SK-N-SH (cell line): Measurements from ENCODE around the gene ZNF337. TPM values are rescaled to one million over a fixed set of nuclear protein-coding genes. Genes with fewer than 3 reads are reported as not detected.
"Not testable (repeated sequence)": the region's sequence is repeated elsewhere in the genome, so short reads cannot be mapped to it uniquely, and the experiment has no call there.

Experiments used
- CTCF ChIA-PET: fragments of 300-600, 350-600 bp; formaldehyde crosslinking; extraction: SDS; loops from one replicate; lab custom pipeline; 2021; lab: Yijun Ruan, JAX
- POLR2A ChIA-PET: fragments of 350-600 bp; sonication (Branson Sonifier 250); formaldehyde crosslinking; extraction: SDS; loops from one replicate; lab custom pipeline; 2020; ENCODE audit warnings: antibody characterized with exemption, inconsistent platforms; lab: Yijun Ruan, JAX
- DNase-seq: peaks from one replicate; pipeline ENCODE4 v3.0.0; 2012
- H2AFZ ChIP-seq: fragments of 200-600 bp; sonication (generic); 2 replicates; pipeline ENCODE4 v1.8.1; 2016; ENCODE audit warnings: antibody characterized with exemption, mild to moderate bottlenecking, low read depth
- H3F3A ChIP-seq: fragments of 200-600 bp; sonication (generic); replicated peaks from 2 replicates; pipeline ENCODE3; 2016; ENCODE audit warnings: antibody characterized with exemption, mild to moderate bottlenecking; ENCODE audit not compliant: insufficient read depth
- H3K27ac ChIP-seq, 2 experiments: fragments of 200-500 bp in 1 of 2; fragments of 200-600 bp in 1 of 2; sonication (Bioruptor generic) in 1 of 2; sonication (generic), shearing (Covaris generic) in 1 of 2; 2 replicates each; pipeline versions ENCODE4 v1.5.1 to v1.6.1; 2014 to 2016; ENCODE audit warnings: low read depth in 2 of 2, inconsistent platforms in 1 of 2, low read length in 1 of 2, mild to moderate bottlenecking in 1 of 2, mixed read lengths in 1 of 2
- H3K27me3 ChIP-seq: fragments of 200-600 bp; sonication (generic), shearing (Covaris generic); 2 replicates; pipeline ENCODE4 v1.6.1; 2016; ENCODE audit warnings: mixed run types; ENCODE audit not compliant: insufficient read depth
- H3K36me3 ChIP-seq, 2 experiments: fragments of 200-500 bp in 1 of 2; fragments of 200-600 bp in 1 of 2; sonication (Bioruptor generic) in 1 of 2; sonication (generic) in 1 of 2; replicated peaks in 1 of 2; 2 replicates each; pipeline versions ENCODE3 to v1.5.1; 2014 to 2016; ENCODE audit warnings: low read length in 1 of 2, mild to moderate bottlenecking in 1 of 2; ENCODE audit not compliant: insufficient read depth in 2 of 2, control insufficient read depth in 1 of 2
- H3K4me1 ChIP-seq, 2 experiments: fragments of 200-500 bp in 1 of 2; fragments of 200-600 bp in 1 of 2; sonication (Bioruptor generic) in 1 of 2; sonication (generic), shearing (Covaris generic) in 1 of 2; 2 replicates each; pipeline versions ENCODE4 v1.5.1 to v1.6.1; 2014 to 2016; ENCODE audit warnings: low read depth in 1 of 2, low read length in 1 of 2, mixed run types in 1 of 2; ENCODE audit not compliant: insufficient read depth in 2 of 2, control insufficient read depth in 1 of 2
- H3K4me2 ChIP-seq: fragments of 200-600 bp; sonication (generic), shearing (Covaris generic); 2 replicates; pipeline ENCODE4 v1.6.1; 2017; ENCODE audit warnings: mixed run types
- H3K4me3 ChIP-seq, 2 experiments: fragments of 200-500 bp in 1 of 2; fragments of 200-600 bp in 1 of 2; sonication (Bioruptor generic) in 1 of 2; sonication (generic), shearing (Covaris generic) in 1 of 2; 2 replicates each; pipeline versions ENCODE4 v1.5.1 to v1.8.1; 2014 to 2016; ENCODE audit warnings: low read depth in 2 of 2, inconsistent platforms in 1 of 2, low read length in 1 of 2, mild to moderate bottlenecking in 1 of 2, mixed read lengths in 1 of 2, moderate library complexity in 1 of 2
- H3K79me2 ChIP-seq: fragments of 200-600 bp; sonication (generic); 2 replicates; pipeline ENCODE4 v1.8.1; 2017; ENCODE audit warnings: mild to moderate bottlenecking; ENCODE audit not compliant: insufficient read depth
- H3K9ac ChIP-seq: fragments of 200-600 bp; sonication (generic); 2 replicates; pipeline ENCODE4 v1.6.1; 2017; ENCODE audit warnings: mixed run types
- H3K9me2 ChIP-seq: fragments of 200-600 bp; sonication (generic); 2 replicates; pipeline ENCODE4 v1.6.1; 2017; ENCODE audit warnings: mixed run types
- H3K9me3 ChIP-seq: fragments of 200-600 bp; sonication (generic); 2 replicates; pipeline ENCODE4 v1.6.1; 2017; ENCODE audit warnings: mixed run types, mild to moderate bottlenecking, moderate library complexity
- H4K20me1 ChIP-seq: fragments of 200-600 bp; sonication (generic); 2 replicates; pipeline ENCODE4 v1.6.1; 2017; ENCODE audit warnings: mild to moderate bottlenecking, mixed run types; ENCODE audit not compliant: insufficient read depth
- CHD2 ChIP-seq: fragments of 150-350 bp; IDR thresholded peaks from 2 replicates; pipeline ENCODE4 v1.6.1; 2018; ENCODE audit warnings: low read length; ENCODE audit not compliant: partially characterized antibody
- EP300 ChIP-seq, 2 experiments: IDR thresholded peaks; 2 replicates each; pipeline versions ENCODE4 v1.4.0 to v1.6.1; 2012; ENCODE audit warnings: borderline replicate concordance in 1 of 2, low read depth in 1 of 2, low read length in 1 of 2
- EZH2phosphoT487 ChIP-seq: fragments of 200-600 bp; sonication (generic); IDR thresholded peaks from 2 replicates; pipeline ENCODE4 v1.6.1; 2017; ENCODE audit warnings: low read depth, mixed run types, mild to moderate bottlenecking, antibody characterized with exemption, moderate library complexity, borderline replicate concordance
- FOXM1 ChIP-seq: IDR thresholded peaks from 2 replicates; pipeline ENCODE4 v1.4.0; 2012; ENCODE audit warnings: low read depth, mild to moderate bottlenecking
- GABPA ChIP-seq: IDR thresholded peaks from 2 replicates; pipeline ENCODE4 v1.4.0; 2012; ENCODE audit warnings: low read depth, mild to moderate bottlenecking
- IRF3 ChIP-seq: fragments of 150-350 bp; IDR thresholded peaks from 2 replicates; pipeline ENCODE4 v1.6.1; 2016; ENCODE audit warnings: mild to moderate bottlenecking, low read depth, low read length
- MAX ChIP-seq: IDR thresholded peaks from 2 replicates; pipeline ENCODE4 v1.4.0; 2012; ENCODE audit warnings: low read depth
- NFIC ChIP-seq: IDR thresholded peaks from 2 replicates; pipeline ENCODE4 v1.4.0; 2012; ENCODE audit warnings: borderline replicate concordance
- RFX5 ChIP-seq: IDR thresholded peaks from 2 replicates; pipeline ENCODE4 v1.6.1; 2012; ENCODE audit warnings: mild to moderate bottlenecking, improper control_type of control experiment, low read length
- SMC3 ChIP-seq: IDR thresholded peaks from 2 replicates; pipeline ENCODE4 v1.6.1; 2012; ENCODE audit warnings: low read depth, low read length, improper control_type of control experiment
- TAF1 ChIP-seq: IDR thresholded peaks from 2 replicates; pipeline ENCODE4 v1.6.1; 2012; ENCODE audit warnings: low read depth, mild to moderate bottlenecking, low read length, moderate library complexity, borderline replicate concordance
- TCF12 ChIP-seq: IDR thresholded peaks from 2 replicates; pipeline ENCODE4 v1.4.0; 2012
- USF1 ChIP-seq: IDR thresholded peaks from 2 replicates; pipeline ENCODE4 v1.4.0; 2012; ENCODE audit warnings: low read depth, borderline replicate concordance
- USF2 ChIP-seq: fragments of 150-350 bp; IDR thresholded peaks from 2 replicates; pipeline ENCODE4 v1.6.1; 2017; ENCODE audit warnings: antibody characterized with exemption, low read length, low read depth, borderline replicate concordance
- ZBTB33 ChIP-seq: IDR thresholded peaks from 2 replicates; pipeline ENCODE4 v1.4.0; 2012; ENCODE audit warnings: low read depth, borderline replicate concordance
- WGBS: methylation state at CpG from one replicate; pipeline ENCODE4 v1.1.6; 2017; ENCODE audit warnings: low lambda C conversion rate; 5-methylcytosine and 5-hydroxymethylcytosine counted together
- polyA plus RNA-seq, 3 experiments: library from polyadenylated mRNA; depleted of rRNA; stranded (reverse); fragments of >200 nt; gene quantifications; 2 replicates each; pipeline ENCODE4 v1.2.3, GENCODE V29; 2012

Gene ZNF337
- polyA plus RNA-seq, 1 of the 3 experiments (the other 2 are of a cell fraction): 16.5 TPM

GRCh38 chr20:25685276-25686080 lies 11.2 kb downstream of the ZNF337 start (continued):
- TF ChIP-seq ZBTB33: no peak

GRCh38 chr20:25683826-25684225 lies 12.8 kb downstream of the ZNF337 start:
- H3K9me3 ChIP-seq, DNase-seq, CTCF ChIA-PET, POLR2A ChIA-PET, H3K4me1 ChIP-seq, H3K4me2 ChIP-seq, H3K9me2 ChIP-seq, H3F3A ChIP-seq, H4K20me1 ChIP-seq, H2AFZ ChIP-seq, H3K27ac ChIP-seq, H3K9ac ChIP-seq, H3K79me2 ChIP-seq, H3K27me3 ChIP-seq, H3K4me3 ChIP-seq: not testable (repeated sequence)
- peaks cover 40 to 45% of the 10 kb centered on the region in 2 experiments for H3K36me3 ChIP-seq
- 98% methylated on average over 3 of the region's 3 CpGs for WGBS

- Histone ChIP-seq H3K9ac (no peak overlapping the region), H3K9me3 (no peaks in the 10 kb centered on the region), H3F3A (no peaks in the 10 kb centered on the region), H3K4me3 (no peak overlapping the region), H2AFZ (no peak overlapping the region), H3K9me2 (no peaks in the 10 kb centered on the region), H3K27ac (no peak overlapping the region), H3K27me3 (no peaks in the 10 kb centered on the region), H3K79me2 (peaks cover 8% of the 10 kb centered on the region; the same call in 1 of the 2 replicates), H3K4me1 (no peaks in the 10 kb centered on the region), H3K4me2 (no peak overlapping the region), H3K36me3 (peaks cover 43 to 49% of the 10 kb centered on the region in 2 experiments), H4K20me1 (no peaks in the 10 kb centered on the region)
- DNase-seq: no peak
- TF ChIP-seq RFX5: no peak
- no peak for TF ChIP-seq IRF3
- no peak for TF ChIP-seq NFIC
- no peak for TF ChIP-seq USF2
- TF ChIP-seq CHD2: no peak
- TF ChIP-seq USF1: no peak
- no peak for TF ChIP-seq MAX
- no peak for TF ChIP-seq EP300 (IDR thresholded peaks at IDR 0.05; ENCODE audit: borderline replicate concordance in 1 of 2, low read depth in 1 of 2, low read length in 1 of 2)
- TF ChIP-seq EZH2phosphoT487: no peak
- TF ChIP-seq FOXM1: no peak
- TF ChIP-seq SMC3: no peak
- no peak for TF ChIP-seq TCF12
- TF ChIP-seq TAF1: no peak
- TF ChIP-seq GABPA: no peak
- ChIA-PET CTCF (no interaction called here), POLR2A (no interaction called here)
- WGBS: 98% methylated on average over 2 of the region's 2 CpGs
These were observed 13.6 kb downstream of the ZNF337 start for GRCh38 chr20:25683050-25683449.
